Breast epithelium (tissue), 3 donors: Measurements from ENCODE around the gene DIPK2B.

Experiments used
- POLR2A ChIP-seq: fragments of 450-650 bp; IDR thresholded peaks from one replicate; pipeline ENCODE4 v1.6.1; 2016; ENCODE audit warnings: antibody characterized with exemption, mild to moderate bottlenecking, moderate library complexity
- POLR2AphosphoS5 ChIP-seq, 3 donors: sonication (generic); formaldehyde crosslinking; IDR thresholded peaks; one replicate each; pipeline ENCODE4 v1.6.1; 2017; ENCODE audit warnings: antibody characterized with exemption in 3 of 3
- TF ChIP-seq, protein P1 (sequence below), 3 donors: fragments of 450-650 bp; IDR thresholded peaks; one replicate each; pipeline ENCODE4 v1.5.1; 2016 to 2017; ENCODE audit warnings: antibody characterized with exemption in 3 of 3, mild to moderate bottlenecking in 3 of 3, moderate library complexity in 3 of 3

- TF ChIP-seq, protein P1, sequence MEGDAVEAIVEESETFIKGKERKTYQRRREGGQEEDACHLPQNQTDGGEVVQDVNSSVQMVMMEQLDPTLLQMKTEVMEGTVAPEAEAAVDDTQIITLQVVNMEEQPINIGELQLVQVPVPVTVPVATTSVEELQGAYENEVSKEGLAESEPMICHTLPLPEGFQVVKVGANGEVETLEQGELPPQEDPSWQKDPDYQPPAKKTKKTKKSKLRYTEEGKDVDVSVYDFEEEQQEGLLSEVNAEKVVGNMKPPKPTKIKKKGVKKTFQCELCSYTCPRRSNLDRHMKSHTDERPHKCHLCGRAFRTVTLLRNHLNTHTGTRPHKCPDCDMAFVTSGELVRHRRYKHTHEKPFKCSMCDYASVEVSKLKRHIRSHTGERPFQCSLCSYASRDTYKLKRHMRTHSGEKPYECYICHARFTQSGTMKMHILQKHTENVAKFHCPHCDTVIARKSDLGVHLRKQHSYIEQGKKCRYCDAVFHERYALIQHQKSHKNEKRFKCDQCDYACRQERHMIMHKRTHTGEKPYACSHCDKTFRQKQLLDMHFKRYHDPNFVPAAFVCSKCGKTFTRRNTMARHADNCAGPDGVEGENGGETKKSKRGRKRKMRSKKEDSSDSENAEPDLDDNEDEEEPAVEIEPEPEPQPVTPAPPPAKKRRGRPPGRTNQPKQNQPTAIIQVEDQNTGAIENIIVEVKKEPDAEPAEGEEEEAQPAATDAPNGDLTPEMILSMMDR (IDR thresholded peaks at IDR 0.05): no peak
- TF ChIP-seq POLR2A: no peak
- TF ChIP-seq POLR2AphosphoS5 (IDR thresholded peaks at IDR 0.05): no peak
These were observed 12.9 kb downstream of the DIPK2B start for GRCh38 chrX:45187731-45188130.
